ENCODE measurements around the gene TRPV2. TPM values are rescaled to one million over a fixed set of nuclear protein-coding genes. Genes with fewer than 3 reads are reported as not detected.

The TRPV2 gene
- total RNA-seq, 2 donors from 2014 or later, result 7.1 to 11.0 TPM

GRCh38 chr17:16417399-16417798 is 2.0 kb downstream of the TRPV2 start:
- no peaks in the 10 kb centered on the region for H3K36me3 ChIP-seq
- H3K4me3 ChIP-seq, result no peak overlapping the region
- no peak for DNase-seq (ENCODE audit: low spot score)
- intact Hi-C loops (cut with DNase I), result no loop called here
- TF ChIP-seq CTCF (IDR thresholded peaks at IDR 0.05) (no peak), POLR2AphosphoS5 (IDR thresholded peaks at IDR 0.05) (no peak), POLR2A (IDR thresholded peaks at IDR 0.05) (no peak)
- H3K27me3 ChIP-seq (replicated peaks; ENCODE audit: insufficient read depth), result no peaks in the 10 kb centered on the region
- WGBS, result 96% methylated on average over 7 of the region's 7 CpGs
- no peaks in the 10 kb centered on the region for H3K4me1 ChIP-seq (replicated peaks)
- H3K9me3 ChIP-seq, result no peaks in the 10 kb centered on the region
- no peak overlapping the region for H3K27ac ChIP-seq

- Histone ChIP-seq H3K4me3 (no peak overlapping the region), H3K27me3 (replicated peaks; ENCODE audit: insufficient read depth) (no peaks in the 10 kb centered on the region), H3K9me3 (no peaks in the 10 kb centered on the region), H3K4me1 (replicated peaks) (no peaks in the 10 kb centered on the region), H3K27ac (peak overlapping the region; percentile 51 to 53), H3K36me3 (no peaks in the 10 kb centered on the region)
- no peak for TF ChIP-seq CTCF (IDR thresholded peaks at IDR 0.05)
- TF ChIP-seq POLR2AphosphoS5 (IDR thresholded peaks at IDR 0.05), result no peak
- TF ChIP-seq POLR2A (IDR thresholded peaks at IDR 0.05), result no peak
- intact Hi-C loops (cut with DNase I), result no loop called here
- DNase-seq (ENCODE audit: low spot score), result no peak
- 69% methylated on average over 7 of the region's 7 CpGs for WGBS
Measured at GRCh38 chr17:16417896-16418684, 2.7 kb downstream of the TRPV2 start.

GRCh38 chr17:16418685-16419068 is 3.3 kb downstream of the TRPV2 start:
- H3K4me3 ChIP-seq, result no peak overlapping the region
- H3K27me3 ChIP-seq (replicated peaks; ENCODE audit: insufficient read depth), result no peaks in the 10 kb centered on the region
- no peak for TF ChIP-seq POLR2AphosphoS5 (IDR thresholded peaks at IDR 0.05)
- no peak for TF ChIP-seq CTCF (IDR thresholded peaks at IDR 0.05)
- TF ChIP-seq POLR2A (IDR thresholded peaks at IDR 0.05), result no peak
- no peaks in the 10 kb centered on the region for H3K9me3 ChIP-seq
- intact Hi-C loops (cut with DNase I), result no loop called here
- no peaks in the 10 kb centered on the region for H3K4me1 ChIP-seq (replicated peaks)
- WGBS, result 50% methylated on average over 2 of the region's 2 CpGs
- H3K27ac ChIP-seq, result peak overlapping the region; percentile 51 to 53
- H3K36me3 ChIP-seq, result no peaks in the 10 kb centered on the region
- no peak for DNase-seq (ENCODE audit: low spot score)

- no peaks in the 10 kb centered on the region for H3K9me3 ChIP-seq
- TF ChIP-seq POLR2AphosphoS5 (IDR thresholded peaks at IDR 0.05), result no peak
- TF ChIP-seq CTCF (IDR thresholded peaks at IDR 0.05), result no peak
- TF ChIP-seq POLR2A (IDR thresholded peaks at IDR 0.05), result no peak
- DNase-seq (ENCODE audit: low spot score), result no peak
- 69% methylated on average over 8 of the region's 8 CpGs for WGBS
- no peaks in the 10 kb centered on the region for H3K4me1 ChIP-seq (replicated peaks)
- H3K27me3 ChIP-seq (replicated peaks; ENCODE audit: insufficient read depth), result no peaks in the 10 kb centered on the region
- H3K36me3 ChIP-seq, result no peaks in the 10 kb centered on the region
- H3K4me3 ChIP-seq, result no peak overlapping the region
- intact Hi-C loops (cut with DNase I), result no loop called here
- H3K27ac ChIP-seq, result peak overlapping the region; percentile 51 to 53
Measured at GRCh38 chr17:16419074-16419928, 3.9 kb downstream of the TRPV2 start.
